Measurements from ENCODE around the gene PCOLCE2. TPM values are rescaled to one million over a fixed set of nuclear protein-coding genes. Genes with fewer than 3 reads are reported as not detected.
A peak's percentile ranks its signal among the peaks of the same experiment; 100 is the strongest.

The PCOLCE2 gene
- total RNA-seq, 1 donor from 2014 or later: 1.1 TPM

GRCh38 chr3:142784228-142784627, 104.7 kb downstream of the PCOLCE2 start:
- no peak overlapping the region for H3K4me3 ChIP-seq (ENCODE audit: low read depth, low read length)
- no peak for FAIRE-seq
- no peak for DNase-seq (ENCODE audit: low read depth)
- no peaks in the 10 kb centered on the region for H3K27me3 ChIP-seq (ENCODE audit: control insufficient read depth, insufficient read depth, low read length)
- no peaks in the 10 kb centered on the region for H3K36me3 ChIP-seq (ENCODE audit: control insufficient read depth, insufficient read depth, low read length)
- TF ChIP-seq CTCF (IDR thresholded peaks at IDR 0.05; ENCODE audit: insufficient read depth, low read length, severe bottlenecking): no peak

GRCh38 chr3:142782616-142783015, 106.3 kb downstream of the PCOLCE2 start:
- no peak for TF ChIP-seq CTCF (IDR thresholded peaks at IDR 0.05; ENCODE audit: insufficient read depth, low read length, severe bottlenecking)
- FAIRE-seq (no peak), DNase-seq (ENCODE audit: low read depth) (no peak)
- Histone ChIP-seq H3K27me3 (ENCODE audit: control insufficient read depth, insufficient read depth, low read length) (no peaks in the 10 kb centered on the region), H3K4me3 (ENCODE audit: low read depth, low read length) (no peak overlapping the region), H3K36me3 (ENCODE audit: control insufficient read depth, insufficient read depth, low read length) (no peaks in the 10 kb centered on the region)

DNA sequence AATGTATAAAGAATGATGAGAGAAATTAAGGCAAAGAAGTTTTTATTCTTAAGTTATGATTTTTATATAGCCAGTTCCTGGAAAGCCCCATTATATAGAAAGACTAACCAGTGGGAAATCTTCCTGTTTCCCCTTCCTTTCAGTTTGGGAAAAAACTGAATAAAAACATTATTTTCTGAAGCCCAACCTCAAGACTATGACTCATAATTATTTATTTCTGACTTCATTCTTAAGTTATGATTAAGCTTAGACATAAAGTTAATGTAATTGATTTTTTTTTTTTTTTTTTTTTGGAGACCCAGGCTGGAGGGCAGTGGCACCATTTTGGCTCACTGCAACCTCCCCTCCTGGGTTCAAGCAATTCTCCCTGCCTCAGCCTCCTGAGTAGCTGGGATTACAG, 109.3 kb downstream of the PCOLCE2 start:
- Histone ChIP-seq H3K27me3 (ENCODE audit: control insufficient read depth, insufficient read depth, low read length) (no peaks in the 10 kb centered on the region), H3K4me3 (ENCODE audit: low read depth, low read length) (no peak overlapping the region), H3K36me3 (ENCODE audit: control insufficient read depth, insufficient read depth, low read length) (no peaks in the 10 kb centered on the region)
- FAIRE-seq: no peak
- TF ChIP-seq CTCF (IDR thresholded peaks at IDR 0.05; ENCODE audit: insufficient read depth, low read length, severe bottlenecking): no peak
- peak; percentile 30 for DNase-seq (ENCODE audit: low read depth)

GRCh38 chr3:142778541-142778940, 110.3 kb downstream of the PCOLCE2 start:
- H3K4me3 ChIP-seq (ENCODE audit: low read depth, low read length): no peak overlapping the region
- no peak for FAIRE-seq
- no peak for TF ChIP-seq CTCF (IDR thresholded peaks at IDR 0.05; ENCODE audit: insufficient read depth, low read length, severe bottlenecking)
- DNase-seq (ENCODE audit: low read depth): no peak
- H3K36me3 ChIP-seq (ENCODE audit: control insufficient read depth, insufficient read depth, low read length): no peaks in the 10 kb centered on the region
- H3K27me3 ChIP-seq (ENCODE audit: control insufficient read depth, insufficient read depth, low read length): no peaks in the 10 kb centered on the region

DNA sequence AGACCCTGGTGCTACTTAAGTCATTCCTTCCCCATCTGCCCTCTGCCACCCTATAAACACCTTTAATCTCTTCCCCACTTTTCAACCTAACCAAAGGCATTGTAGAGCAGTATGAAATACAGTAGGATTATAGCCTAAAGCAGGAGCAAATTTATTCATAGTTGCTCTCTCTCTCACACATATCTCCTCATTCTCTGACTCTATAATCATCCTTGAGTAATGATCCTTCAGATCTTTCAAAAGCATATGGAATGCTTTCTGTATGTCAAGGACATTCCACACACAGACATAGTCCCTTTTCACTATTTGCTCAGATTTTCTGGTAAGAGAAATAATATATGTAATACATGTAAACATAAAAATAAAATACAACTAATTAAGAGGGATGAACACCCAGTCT, 111.0 kb downstream of the PCOLCE2 start:
- no peak for DNase-seq (ENCODE audit: low read depth)
- no peak overlapping the region for H3K4me3 ChIP-seq (ENCODE audit: low read depth, low read length)
- TF ChIP-seq CTCF (IDR thresholded peaks at IDR 0.05; ENCODE audit: insufficient read depth, low read length, severe bottlenecking): no peak
- H3K36me3 ChIP-seq (ENCODE audit: control insufficient read depth, insufficient read depth, low read length): no peaks in the 10 kb centered on the region
- H3K27me3 ChIP-seq (ENCODE audit: control insufficient read depth, insufficient read depth, low read length): no peaks in the 10 kb centered on the region
- FAIRE-seq: no peak

- H3K27me3 ChIP-seq (ENCODE audit: control insufficient read depth, insufficient read depth, low read length): no peaks in the 10 kb centered on the region
- no peak for DNase-seq (ENCODE audit: low read depth)
- no peak overlapping the region for H3K4me3 ChIP-seq (ENCODE audit: low read depth, low read length)
- FAIRE-seq: no peak
- no peak for TF ChIP-seq CTCF (IDR thresholded peaks at IDR 0.05; ENCODE audit: insufficient read depth, low read length, severe bottlenecking)
- H3K36me3 ChIP-seq (ENCODE audit: control insufficient read depth, insufficient read depth, low read length): no peaks in the 10 kb centered on the region
Measured at GRCh38 chr3:142768338-142768737, 120.5 kb downstream of the PCOLCE2 start.

All from bronchial epithelial cell (primary cell).